Sigmoid colon (tissue), 4 donors: Measurements from ENCODE around the gene ZBTB4.

Experiments used
- CTCF ChIP-seq, 4 experiments: fragments of 450-650 bp in 3 of 4; fragments of 200-600 bp in 1 of 4; IDR thresholded peaks; one replicate each; pipeline ENCODE4 v1.5.1; 2016 to 2019; ENCODE audit warnings: antibody characterized with exemption in 4 of 4, mild to moderate bottlenecking in 3 of 4, moderate library complexity in 2 of 4
- POLR2A ChIP-seq, 2 donors: fragments of 450-650 bp; IDR thresholded peaks; one replicate each; pipeline ENCODE4 v1.6.1; 2016; ENCODE audit warnings: antibody characterized with exemption in 2 of 2, mild to moderate bottlenecking in 2 of 2, moderate library complexity in 2 of 2
- POLR2AphosphoS5 ChIP-seq, 4 donors: sonication (generic); formaldehyde crosslinking; IDR thresholded peaks; one replicate each; pipeline ENCODE4 v1.6.1; 2017; ENCODE audit warnings: antibody characterized with exemption in 4 of 4

GRCh38 chr17:7428557-7428956 is 50.9 kb downstream of the ZBTB4 start, which contains the start of gene SPEM3:
- no peak for TF ChIP-seq POLR2A (IDR thresholded peaks at IDR 0.05)
- TF ChIP-seq CTCF (IDR thresholded peaks at IDR 0.05) = no peak
- no peak for TF ChIP-seq POLR2AphosphoS5 (IDR thresholded peaks at IDR 0.05)
